ENCODE results near the gene WNT7A.

The WNT7A gene

GRCh38 chr3:13768453-13768852, 111.4 kb downstream of the WNT7A start:
- no peak overlapping the region for H3K4me3 ChIP-seq (ENCODE audit: low read depth, low read length)
- no peak for TF ChIP-seq CTCF (conservative IDR thresholded peaks at IDR 0.05; ENCODE audit: low read depth, low read length)
- DNase-seq (ENCODE audit: low read depth) = no peak

- DNase-seq (ENCODE audit: low read depth) = no peak
- no peak for TF ChIP-seq CTCF (conservative IDR thresholded peaks at IDR 0.05; ENCODE audit: low read depth, low read length)
Observed at GRCh38 chr3:13767896-13768295, 112.0 kb downstream of the WNT7A start.

GRCh38 chr3:13767030-13767429, 112.8 kb downstream of the WNT7A start:
- H3K4me3 ChIP-seq (ENCODE audit: low read depth, low read length) = no peak overlapping the region
- no peak for TF ChIP-seq CTCF (conservative IDR thresholded peaks at IDR 0.05; ENCODE audit: low read depth, low read length)
- DNase-seq (ENCODE audit: low read depth) = no peak

More at GRCh38 chr3:13767896-13768295, 112.0 kb downstream of the WNT7A start:
- H3K4me3 ChIP-seq (ENCODE audit: low read depth, low read length) = no peak overlapping the region

Measured in choroid plexus epithelial cell (primary cell).